Type B pancreatic cell (in vitro differentiated cells): Measurements from ENCODE around the gene SSTR1. TPM values are rescaled to one million over a fixed set of nuclear protein-coding genes. Genes with fewer than 3 reads are reported as not detected.
A peak's percentile ranks its signal among the peaks of the same experiment; 100 is the strongest.

Experiments
- DNase-seq: peaks from one replicate; pipeline ENCODE4 v3.0.0; 2021; ENCODE audit warnings: mixed read lengths; ENCODE audit not compliant: unreplicated experiment; ENCODE audit errors: extremely low spot score
- H3K27ac Mint-ChIP-seq: 2 replicates; pipeline ENCODE4 v1.8.0; 2021; ENCODE audit warnings: mild to moderate bottlenecking, mixed read lengths
- H3K27me3 Mint-ChIP-seq: 2 replicates; pipeline ENCODE4 v1.8.0; 2021; ENCODE audit warnings: mixed read lengths
- H3K36me3 Mint-ChIP-seq: 2 replicates; pipeline ENCODE4 v1.8.0; 2021; ENCODE audit warnings: mixed read lengths
- H3K4me1 Mint-ChIP-seq: one replicate; pipeline ENCODE4 v1.8.0; 2021; ENCODE audit warnings: mixed read lengths; ENCODE audit not compliant: unreplicated experiment
- H3K4me3 Mint-ChIP-seq: 2 replicates; pipeline ENCODE4 v1.8.0; 2021; ENCODE audit warnings: mild to moderate bottlenecking, mixed read lengths
- H3K9me3 Mint-ChIP-seq: 2 replicates; pipeline ENCODE4 v1.8.0; 2021; ENCODE audit warnings: mixed read lengths
- long read RNA-seq: library from polyadenylated mRNA; unstranded; transcript quantifications from one replicate; pipeline ENCODE4 v2.0.0, GENCODE V29; 2020
- total RNA-seq: library from RNA; stranded (reverse); gene quantifications from 2 replicates; pipeline ENCODE4 v1.2.1, GENCODE V29; 2021; ENCODE audit warnings: low replicate concordance
- TF ChIP-seq, protein P1 (sequence below): fragments of 200-600 bp; sonication (generic); conservative IDR thresholded peaks from 2 replicates; pipeline ENCODE4 v1.5.0; 2021; ENCODE audit warnings: antibody characterized with exemption, mild to moderate bottlenecking

SSTR1 gene, protein sequence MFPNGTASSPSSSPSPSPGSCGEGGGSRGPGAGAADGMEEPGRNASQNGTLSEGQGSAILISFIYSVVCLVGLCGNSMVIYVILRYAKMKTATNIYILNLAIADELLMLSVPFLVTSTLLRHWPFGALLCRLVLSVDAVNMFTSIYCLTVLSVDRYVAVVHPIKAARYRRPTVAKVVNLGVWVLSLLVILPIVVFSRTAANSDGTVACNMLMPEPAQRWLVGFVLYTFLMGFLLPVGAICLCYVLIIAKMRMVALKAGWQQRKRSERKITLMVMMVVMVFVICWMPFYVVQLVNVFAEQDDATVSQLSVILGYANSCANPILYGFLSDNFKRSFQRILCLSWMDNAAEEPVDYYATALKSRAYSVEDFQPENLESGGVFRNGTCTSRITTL
- 11.0 and 31.8 TPM in 2 replicates for total RNA-seq
- long read RNA-seq, partial matches to known transcripts: 0 of 9 reads
- long read RNA-seq, other reads (novel, unspliced or antisense): 9 of 9 reads

DNA sequence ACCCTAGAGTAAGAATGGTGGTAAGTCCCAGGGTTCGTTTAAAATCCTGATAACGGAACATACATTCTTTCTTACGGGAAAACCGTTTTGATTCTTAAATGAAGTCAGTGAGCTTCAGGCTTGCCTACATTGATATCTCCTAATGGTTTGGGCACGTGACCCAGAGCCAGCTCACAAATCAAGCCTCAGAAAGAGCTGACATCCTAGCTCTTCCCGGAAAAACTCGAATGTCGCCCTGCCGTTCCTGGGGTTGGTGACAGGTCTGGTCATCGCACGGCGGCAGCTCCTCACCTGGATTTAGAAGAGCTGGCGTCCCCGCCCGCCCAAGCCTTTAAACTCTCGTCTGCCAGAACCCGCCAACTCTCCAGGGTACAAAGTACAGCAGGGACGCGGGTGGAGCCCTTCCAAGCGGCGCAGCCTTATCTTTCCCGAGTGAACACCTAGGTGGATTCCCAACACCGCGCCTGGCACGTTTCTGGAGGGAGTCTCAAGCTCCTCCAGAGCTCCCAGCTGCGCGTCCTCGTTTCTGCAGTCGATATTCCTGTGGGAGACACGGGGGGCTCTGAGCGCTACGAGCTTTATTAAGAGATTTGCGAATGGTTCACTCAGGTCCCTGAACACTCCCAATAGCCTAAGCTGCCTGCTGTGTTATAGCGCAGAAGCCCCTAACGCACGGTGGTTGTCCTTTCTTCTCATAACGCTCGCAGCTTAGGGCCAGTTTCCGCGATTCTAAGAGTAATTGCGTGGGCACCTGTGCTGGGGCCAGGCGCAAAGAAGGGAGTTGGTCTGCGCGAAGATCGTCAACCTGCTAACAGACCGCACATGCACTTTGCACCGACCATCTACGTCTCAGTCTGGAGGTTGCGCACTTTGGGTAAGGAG lies at the start of gene SSTR1:
TSS of gene SSTR1 (plus strand) at position 169 of the 882 bp plus-strand sequence. CDS start 1,486 bp downstream, outside the sequence.
- H3K27me3 Mint-ChIP-seq: peaks cover 82% of the 10 kb centered on the region
- H3K9me3 Mint-ChIP-seq: no peaks in the 10 kb centered on the region
- peaks cover 10% of the 10 kb centered on the region for H3K4me1 Mint-ChIP-seq
- DNase-seq: no peak
- TF ChIP-seq, protein P1, sequence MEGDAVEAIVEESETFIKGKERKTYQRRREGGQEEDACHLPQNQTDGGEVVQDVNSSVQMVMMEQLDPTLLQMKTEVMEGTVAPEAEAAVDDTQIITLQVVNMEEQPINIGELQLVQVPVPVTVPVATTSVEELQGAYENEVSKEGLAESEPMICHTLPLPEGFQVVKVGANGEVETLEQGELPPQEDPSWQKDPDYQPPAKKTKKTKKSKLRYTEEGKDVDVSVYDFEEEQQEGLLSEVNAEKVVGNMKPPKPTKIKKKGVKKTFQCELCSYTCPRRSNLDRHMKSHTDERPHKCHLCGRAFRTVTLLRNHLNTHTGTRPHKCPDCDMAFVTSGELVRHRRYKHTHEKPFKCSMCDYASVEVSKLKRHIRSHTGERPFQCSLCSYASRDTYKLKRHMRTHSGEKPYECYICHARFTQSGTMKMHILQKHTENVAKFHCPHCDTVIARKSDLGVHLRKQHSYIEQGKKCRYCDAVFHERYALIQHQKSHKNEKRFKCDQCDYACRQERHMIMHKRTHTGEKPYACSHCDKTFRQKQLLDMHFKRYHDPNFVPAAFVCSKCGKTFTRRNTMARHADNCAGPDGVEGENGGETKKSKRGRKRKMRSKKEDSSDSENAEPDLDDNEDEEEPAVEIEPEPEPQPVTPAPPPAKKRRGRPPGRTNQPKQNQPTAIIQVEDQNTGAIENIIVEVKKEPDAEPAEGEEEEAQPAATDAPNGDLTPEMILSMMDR: no peak
- H3K36me3 Mint-ChIP-seq: peaks cover 5% of the 10 kb centered on the region
- H3K4me3 Mint-ChIP-seq: peak within 1 kb of the TSS; percentile 88
- peak within 1 kb of the TSS; percentile 77 for H3K27ac Mint-ChIP-seq

DNA sequence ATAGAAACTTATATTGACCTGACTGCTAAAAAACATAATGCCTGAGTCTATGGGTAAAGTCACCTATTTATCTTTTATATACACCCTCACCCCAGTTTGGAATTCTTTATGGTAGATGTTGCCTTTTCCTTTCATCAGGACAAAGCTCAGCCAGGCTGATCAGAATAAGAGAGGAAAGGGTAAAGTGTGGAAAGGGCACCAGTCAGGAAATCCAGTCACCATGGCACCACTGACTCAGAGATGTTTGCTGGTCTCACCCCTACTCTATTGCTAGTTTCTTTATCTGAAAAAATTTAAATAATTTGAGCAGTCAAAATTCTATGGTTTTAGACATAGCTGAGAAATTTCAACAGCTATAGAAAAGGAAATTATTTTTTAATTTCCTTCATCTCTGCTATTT lies 49.2 kb upstream of the SSTR1 start:
- Mint-ChIP-seq H3K36me3 (no peaks in the 10 kb centered on the region), H3K4me3 (no peak overlapping the region), H3K9me3 (no peaks in the 10 kb centered on the region), H3K27ac (no peak overlapping the region), H3K27me3 (no peaks in the 10 kb centered on the region), H3K4me1 (no peaks in the 10 kb centered on the region)
- TF ChIP-seq, protein P1: no peak
- DNase-seq: no peak

DNA sequence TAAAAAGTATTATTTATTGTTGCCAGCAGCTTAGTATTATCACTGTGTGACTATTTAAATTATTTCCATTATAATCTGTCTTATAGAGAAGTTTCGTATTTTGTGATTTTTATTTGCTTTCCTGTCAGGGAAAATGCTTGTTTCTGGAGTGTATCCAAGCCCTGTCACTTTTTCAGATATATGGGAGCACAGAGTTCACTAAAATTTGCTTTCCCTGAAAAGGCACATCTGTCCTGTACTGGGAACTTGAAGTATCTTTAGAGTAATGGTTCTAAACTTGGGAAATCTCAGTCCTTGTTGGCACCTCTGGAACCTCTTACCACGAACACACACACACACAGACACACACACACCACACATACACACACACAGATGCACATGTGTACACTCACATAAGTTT lies 39.3 kb upstream of the SSTR1 start:
- DNase-seq: no peak
- Mint-ChIP-seq H3K36me3 (no peaks in the 10 kb centered on the region), H3K4me3 (no peak overlapping the region), H3K27me3 (no peaks in the 10 kb centered on the region), H3K4me1 (no peaks in the 10 kb centered on the region), H3K9me3 (no peaks in the 10 kb centered on the region), H3K27ac (no peak overlapping the region)
- TF ChIP-seq, protein P1: no peak

DNA sequence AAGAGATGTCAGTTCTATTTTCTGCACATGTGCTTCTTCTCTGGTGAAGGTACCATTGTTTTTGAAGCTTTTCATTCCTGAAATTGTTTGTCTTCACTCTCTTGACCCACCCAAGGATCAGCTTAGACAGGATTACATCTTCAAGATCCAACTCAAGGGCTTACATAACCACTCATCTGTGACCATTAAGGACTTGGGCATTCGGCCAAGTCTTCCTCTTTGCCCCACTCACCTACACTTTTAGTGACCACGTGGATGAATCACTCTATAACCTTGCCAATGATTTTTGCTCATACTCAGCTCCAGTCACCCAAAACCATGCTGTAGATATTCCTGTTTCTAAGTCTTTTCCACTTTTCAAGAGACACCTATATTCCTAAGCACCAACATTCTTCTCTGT lies 36.5 kb upstream of the SSTR1 start:
- Mint-ChIP-seq H3K4me3 (no peak overlapping the region), H3K4me1 (no peaks in the 10 kb centered on the region), H3K27ac (no peak overlapping the region), H3K9me3 (no peaks in the 10 kb centered on the region), H3K36me3 (no peaks in the 10 kb centered on the region), H3K27me3 (no peaks in the 10 kb centered on the region)
- DNase-seq: no peak
- TF ChIP-seq, protein P1: no peak

DNA sequence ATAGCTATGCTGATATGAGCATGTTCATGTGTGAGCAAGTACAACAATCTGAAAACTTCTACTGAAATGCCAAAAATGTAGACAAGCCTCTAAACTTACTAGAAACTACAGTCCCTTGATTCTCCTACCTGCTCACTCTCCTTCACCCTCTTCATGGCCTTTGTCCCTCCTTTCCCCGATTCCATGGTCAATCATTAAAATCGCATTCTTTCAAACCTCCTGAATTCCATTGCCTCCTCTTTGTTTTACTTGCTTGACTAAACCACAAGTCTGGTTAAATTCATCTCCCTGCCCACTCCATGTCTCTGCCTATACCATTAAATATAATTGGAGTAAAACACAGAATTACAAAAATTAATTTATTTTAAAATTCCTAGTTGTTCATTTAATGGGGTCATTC lies 33.0 kb upstream of the SSTR1 start:
- H3K4me1 Mint-ChIP-seq: no peaks in the 10 kb centered on the region
- H3K27ac Mint-ChIP-seq: no peak overlapping the region
- no peaks in the 10 kb centered on the region for H3K36me3 Mint-ChIP-seq
- H3K27me3 Mint-ChIP-seq: no peaks in the 10 kb centered on the region
- no peak for DNase-seq
- TF ChIP-seq, protein P1: no peak
- peaks cover 6% of the 10 kb centered on the region for H3K9me3 Mint-ChIP-seq
- no peak overlapping the region for H3K4me3 Mint-ChIP-seq
